ENCODE data around the gene SYNPO2L.
"Not testable (repeated sequence)": the region's sequence is repeated elsewhere in the genome, so short reads cannot be mapped to it uniquely, and the experiment has no call there.

Gene SYNPO2L

GRCh38 chr10:73617143-73617542 is 38.7 kb downstream of the SYNPO2L start:
- not testable (repeated sequence) for DNase-seq (ENCODE audit: low read depth in 2 of 2)

- no peak for DNase-seq (ENCODE audit: low read depth in 2 of 2)
Measured at GRCh38 chr10:73614720-73615119, 41.1 kb downstream of the SYNPO2L start.

GRCh38 chr10:73609116-73609515 is 46.7 kb downstream of the SYNPO2L start:
- DNase-seq (ENCODE audit: low read depth in 2 of 2), result no peak

GRCh38 chr10:73601486-73601921 is 54.3 kb downstream of the SYNPO2L start:
- no peak for DNase-seq (ENCODE audit: low read depth in 2 of 2)

- DNase-seq (ENCODE audit: low read depth in 2 of 2), result no peak
Measured at GRCh38 chr10:73597346-73597745, 58.5 kb downstream of the SYNPO2L start.
